GM19025 (cell line): ENCODE measurements around the gene SOAT2.
"Not testable (repeated sequence)": the region's sequence is repeated elsewhere in the genome, so short reads cannot be mapped to it uniquely, and the experiment has no call there.

ENCODE experiments used
- ATAC-seq: cut with Tn5 transposase; IDR thresholded peaks from one replicate; pipeline ENCODE4 v1.9.1; 2021; ENCODE audit warnings: mild to moderate bottlenecking, low read depth, moderate library complexity; ENCODE audit not compliant: unreplicated experiment

Gene SOAT2

GRCh38 chr12:53079226-53080117, 23.8 kb upstream of the SOAT2 start, which contains the start of gene SPRYD3:
Gene SPRYD3, minus strand, starts transcription at chr12:53079390. Its CDS starts 57 bp downstream, at chr12:53079333.
- peak; percentile 98 for ATAC-seq

- no peak for ATAC-seq
Observed at GRCh38 chr12:53082637-53083175, 20.6 kb upstream of the SOAT2 start.

- no peak for ATAC-seq
Observed at GRCh38 chr12:53086361-53086760, 16.9 kb upstream of the SOAT2 start.

GRCh38 chr12:53090105-53090504, 13.2 kb upstream of the SOAT2 start:
- no peak for ATAC-seq

GRCh38 chr12:53090554-53090953, 12.7 kb upstream of the SOAT2 start:
- ATAC-seq: no peak

GRCh38 chr12:53091756-53092155, 11.5 kb upstream of the SOAT2 start:
- ATAC-seq: no peak

- ATAC-seq: no peak
Observed at GRCh38 chr12:53093777-53094393, 9.4 kb upstream of the SOAT2 start.

GRCh38 chr12:53094394-53094787, 8.9 kb upstream of the SOAT2 start:
- ATAC-seq: no peak

- ATAC-seq: not testable (repeated sequence)
Observed at GRCh38 chr12:53094796-53095595, 8.3 kb upstream of the SOAT2 start.

GRCh38 chr12:53095596-53095895, 7.7 kb upstream of the SOAT2 start:
- ATAC-seq: not testable (repeated sequence)

- ATAC-seq: no peak
Observed at GRCh38 chr12:53096089-53096741, 7.1 kb upstream of the SOAT2 start.

- ATAC-seq: no peak
Observed at GRCh38 chr12:53096759-53097158, 6.5 kb upstream of the SOAT2 start.

GRCh38 chr12:53097207-53097563, 6.1 kb upstream of the SOAT2 start:
- ATAC-seq: no peak

GRCh38 chr12:53097564-53098353, 5.5 kb upstream of the SOAT2 start, which contains the start of gene IGFBP6:
Gene IGFBP6, plus strand, starts transcription at chr12:53097667. Its CDS starts 51 bp downstream, at chr12:53097718.
- ATAC-seq: no peak

GRCh38 chr12:53098354-53098981, 4.8 kb upstream of the SOAT2 start:
- no peak for ATAC-seq

- no peak for ATAC-seq
Observed at GRCh38 chr12:53099071-53099882, 4.0 kb upstream of the SOAT2 start.

GRCh38 chr12:53100466-53101151, 2.7 kb upstream of the SOAT2 start:
- no peak for ATAC-seq

GRCh38 chr12:53101266-53101665, 2.0 kb upstream of the SOAT2 start:
- no peak for ATAC-seq
